Upper lobe of left lung (tissue), 4 donors: ENCODE measurements around the gene NR4A3.

ENCODE experiments used
- POLR2A ChIP-seq, 4 donors: fragments of 450-650 bp; IDR thresholded peaks; one replicate each; pipeline ENCODE4 v1.5.1; 2016 to 2017; ENCODE audit warnings: antibody characterized with exemption in 4 of 4, mild to moderate bottlenecking in 2 of 4
- POLR2AphosphoS5 ChIP-seq, 2 donors: sonication (generic); formaldehyde crosslinking; IDR thresholded peaks; one replicate each; pipeline ENCODE4 v1.5.1; 2017; ENCODE audit warnings: antibody characterized with exemption in 2 of 2
- TF ChIP-seq, protein P1 (sequence below), 6 experiments: fragments of 450-650 bp in 4 of 6; fragments of 200-600 bp in 2 of 6; sonication (generic) in 2 of 6; IDR thresholded peaks; one replicate each; pipeline ENCODE4 v1.5.1; 2016 to 2019; ENCODE audit warnings: antibody characterized with exemption in 6 of 6

DNA sequence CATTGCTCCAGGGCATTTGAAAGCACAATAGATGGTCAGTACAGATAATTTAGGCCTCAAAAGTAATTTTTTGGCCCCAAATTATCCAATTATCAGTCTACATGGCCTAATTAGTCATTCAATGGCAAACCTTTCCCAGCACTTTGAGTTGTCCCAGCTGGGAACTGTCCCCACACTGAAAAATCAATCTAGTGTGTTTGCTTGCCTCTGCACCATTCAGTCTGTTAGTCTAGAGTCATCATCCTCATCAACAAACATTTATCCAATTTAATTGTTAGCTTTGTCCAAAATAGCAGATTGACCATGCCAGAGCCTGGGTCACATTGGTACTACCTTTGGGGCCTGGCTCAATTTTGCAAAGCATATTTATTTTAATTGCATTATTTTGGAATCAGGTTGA is 13.9 kb downstream of the NR4A3 start:
- no peak for TF ChIP-seq POLR2A (IDR thresholded peaks at IDR 0.05)
- TF ChIP-seq, protein P1, sequence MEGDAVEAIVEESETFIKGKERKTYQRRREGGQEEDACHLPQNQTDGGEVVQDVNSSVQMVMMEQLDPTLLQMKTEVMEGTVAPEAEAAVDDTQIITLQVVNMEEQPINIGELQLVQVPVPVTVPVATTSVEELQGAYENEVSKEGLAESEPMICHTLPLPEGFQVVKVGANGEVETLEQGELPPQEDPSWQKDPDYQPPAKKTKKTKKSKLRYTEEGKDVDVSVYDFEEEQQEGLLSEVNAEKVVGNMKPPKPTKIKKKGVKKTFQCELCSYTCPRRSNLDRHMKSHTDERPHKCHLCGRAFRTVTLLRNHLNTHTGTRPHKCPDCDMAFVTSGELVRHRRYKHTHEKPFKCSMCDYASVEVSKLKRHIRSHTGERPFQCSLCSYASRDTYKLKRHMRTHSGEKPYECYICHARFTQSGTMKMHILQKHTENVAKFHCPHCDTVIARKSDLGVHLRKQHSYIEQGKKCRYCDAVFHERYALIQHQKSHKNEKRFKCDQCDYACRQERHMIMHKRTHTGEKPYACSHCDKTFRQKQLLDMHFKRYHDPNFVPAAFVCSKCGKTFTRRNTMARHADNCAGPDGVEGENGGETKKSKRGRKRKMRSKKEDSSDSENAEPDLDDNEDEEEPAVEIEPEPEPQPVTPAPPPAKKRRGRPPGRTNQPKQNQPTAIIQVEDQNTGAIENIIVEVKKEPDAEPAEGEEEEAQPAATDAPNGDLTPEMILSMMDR (IDR thresholded peaks at IDR 0.05) = no peak
- no peak for TF ChIP-seq POLR2AphosphoS5 (IDR thresholded peaks at IDR 0.05)
